Activated T-cell treated with anti-CD3 and anti-CD28 coated beads, Interleukin-2, amount 50 U/mL, for 1 hour (primary cell): ENCODE results near the gene HSD17B8.
A peak's percentile ranks its signal among the peaks of the same experiment; 100 is the strongest.

Experiments used
- DNase-seq: peaks from one replicate; pipeline ENCODE4 v3.0.0-alpha.2; 2020

The HSD17B8 gene

GRCh38 chr6:33204415-33205190 lies at the start of gene HSD17B8:
Gene HSD17B8 (plus strand): TSS chr6:33204655. CDS start chr6:33204669, 14 bp downstream.
- DNase-seq: peak; percentile 91

- no peak for DNase-seq
Observed at GRCh38 chr6:33156561-33156960, 47.9 kb upstream of the HSD17B8 start.

- no peak for DNase-seq
Observed at GRCh38 chr6:33156964-33157363, 47.5 kb upstream of the HSD17B8 start.

- DNase-seq: no peak
Observed at GRCh38 chr6:33160096-33160495, 44.4 kb upstream of the HSD17B8 start.

- no peak for DNase-seq
Observed at GRCh38 chr6:33160728-33161344, 43.6 kb upstream of the HSD17B8 start.

- peak; percentile 89 for DNase-seq
Observed at GRCh38 chr6:33161354-33162331, 42.8 kb upstream of the HSD17B8 start.

- no peak for DNase-seq
Observed at GRCh38 chr6:33163540-33163939, 40.9 kb upstream of the HSD17B8 start.

GRCh38 chr6:33164176-33164575 lies 40.3 kb upstream of the HSD17B8 start:
- no peak for DNase-seq

- DNase-seq: no peak
Observed at GRCh38 chr6:33164665-33165373, 39.6 kb upstream of the HSD17B8 start.

- no peak for DNase-seq
Observed at GRCh38 chr6:33165581-33166258, 38.7 kb upstream of the HSD17B8 start.

GRCh38 chr6:33166363-33166762 lies 38.1 kb upstream of the HSD17B8 start:
- DNase-seq: no peak

- DNase-seq: no peak
Observed at GRCh38 chr6:33166811-33167210, 37.6 kb upstream of the HSD17B8 start.

- no peak for DNase-seq
Observed at GRCh38 chr6:33167374-33168283, 36.8 kb upstream of the HSD17B8 start.

- DNase-seq: no peak
Observed at GRCh38 chr6:33168284-33168601, 36.2 kb upstream of the HSD17B8 start.

- no peak for DNase-seq
Observed at GRCh38 chr6:33168639-33169038, 35.8 kb upstream of the HSD17B8 start.

GRCh38 chr6:33169291-33170175 lies 34.9 kb upstream of the HSD17B8 start:
- no peak for DNase-seq

- no peak for DNase-seq
Observed at GRCh38 chr6:33170176-33171015, 34.1 kb upstream of the HSD17B8 start.

- no peak for DNase-seq
Observed at GRCh38 chr6:33171016-33171879, 33.2 kb upstream of the HSD17B8 start.
